GM12864 (cell line): ENCODE measurements around the gene PRKD1.
"Not testable (repeated sequence)": the region's sequence is repeated elsewhere in the genome, so short reads cannot be mapped to it uniquely, and the experiment has no call there.

Source experiments
- DNase-seq: peaks from one replicate; pipeline ENCODE4 v3.0.0-alpha.2; 2011; ENCODE audit warnings: low read depth
- H3K4me3 ChIP-seq: 2 replicates; pipeline ENCODE4 v1.5.1; 2011; ENCODE audit warnings: mild to moderate bottlenecking, low read depth, low read length, control low read depth
- TF ChIP-seq, protein P1 (sequence below): IDR thresholded peaks from 2 replicates; pipeline ENCODE4 v1.5.1; 2011; ENCODE audit warnings: low read depth, mild to moderate bottlenecking, moderate library complexity, low read length, control low read depth, inconsistent platforms; ENCODE audit errors: missing control alignments

The PRKD1 gene

DNA sequence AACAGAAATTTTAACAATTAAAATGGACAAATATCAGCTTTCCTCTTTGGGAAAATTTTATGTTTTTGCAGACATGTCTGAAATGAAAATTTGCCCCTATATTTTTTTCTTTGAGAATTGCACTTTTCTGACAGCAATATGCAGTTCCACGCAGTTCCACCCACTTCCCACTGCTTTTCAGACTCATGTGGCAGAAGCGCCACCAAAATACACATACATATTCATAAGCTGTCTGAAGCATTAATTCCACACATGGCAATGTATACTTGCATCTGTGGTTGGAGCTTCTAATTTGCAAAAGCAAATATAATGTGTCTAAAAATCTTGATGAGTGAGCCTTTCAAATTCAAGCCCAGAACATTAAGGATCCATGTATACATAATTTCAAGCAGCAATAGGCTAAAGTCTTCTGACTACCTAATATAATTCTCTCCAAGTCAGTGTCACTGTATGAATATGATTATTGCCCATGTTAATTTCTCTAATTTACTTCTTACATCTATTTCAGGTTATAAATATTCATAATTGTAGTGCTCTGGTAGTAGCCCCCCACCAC is 129.5 kb downstream of the PRKD1 start:
- TF ChIP-seq, protein P1, sequence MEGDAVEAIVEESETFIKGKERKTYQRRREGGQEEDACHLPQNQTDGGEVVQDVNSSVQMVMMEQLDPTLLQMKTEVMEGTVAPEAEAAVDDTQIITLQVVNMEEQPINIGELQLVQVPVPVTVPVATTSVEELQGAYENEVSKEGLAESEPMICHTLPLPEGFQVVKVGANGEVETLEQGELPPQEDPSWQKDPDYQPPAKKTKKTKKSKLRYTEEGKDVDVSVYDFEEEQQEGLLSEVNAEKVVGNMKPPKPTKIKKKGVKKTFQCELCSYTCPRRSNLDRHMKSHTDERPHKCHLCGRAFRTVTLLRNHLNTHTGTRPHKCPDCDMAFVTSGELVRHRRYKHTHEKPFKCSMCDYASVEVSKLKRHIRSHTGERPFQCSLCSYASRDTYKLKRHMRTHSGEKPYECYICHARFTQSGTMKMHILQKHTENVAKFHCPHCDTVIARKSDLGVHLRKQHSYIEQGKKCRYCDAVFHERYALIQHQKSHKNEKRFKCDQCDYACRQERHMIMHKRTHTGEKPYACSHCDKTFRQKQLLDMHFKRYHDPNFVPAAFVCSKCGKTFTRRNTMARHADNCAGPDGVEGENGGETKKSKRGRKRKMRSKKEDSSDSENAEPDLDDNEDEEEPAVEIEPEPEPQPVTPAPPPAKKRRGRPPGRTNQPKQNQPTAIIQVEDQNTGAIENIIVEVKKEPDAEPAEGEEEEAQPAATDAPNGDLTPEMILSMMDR: no peak
- H3K4me3 ChIP-seq: no peak overlapping the region
- no peak for DNase-seq

DNA sequence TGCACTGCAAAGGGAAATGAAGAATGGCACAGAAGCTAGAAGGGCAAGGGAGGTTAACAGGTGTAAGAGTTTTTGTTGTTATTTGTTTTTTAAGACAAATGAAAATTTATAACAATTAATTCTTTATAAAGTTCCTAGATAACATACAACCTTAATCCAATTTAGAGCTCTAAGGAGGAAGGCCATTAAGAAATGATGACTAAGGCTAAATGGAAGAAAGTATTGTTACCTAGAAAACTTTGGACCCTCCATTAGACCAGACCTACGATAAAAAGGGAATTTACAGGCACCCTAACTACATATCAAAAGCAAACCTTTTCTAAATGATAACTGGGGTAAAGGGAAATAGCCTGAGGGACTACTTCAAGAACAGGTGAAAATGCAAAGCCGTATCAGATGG is 130.8 kb downstream of the PRKD1 start:
- H3K4me3 ChIP-seq: no peak overlapping the region
- TF ChIP-seq, protein P1: no peak
- DNase-seq: no peak

DNA sequence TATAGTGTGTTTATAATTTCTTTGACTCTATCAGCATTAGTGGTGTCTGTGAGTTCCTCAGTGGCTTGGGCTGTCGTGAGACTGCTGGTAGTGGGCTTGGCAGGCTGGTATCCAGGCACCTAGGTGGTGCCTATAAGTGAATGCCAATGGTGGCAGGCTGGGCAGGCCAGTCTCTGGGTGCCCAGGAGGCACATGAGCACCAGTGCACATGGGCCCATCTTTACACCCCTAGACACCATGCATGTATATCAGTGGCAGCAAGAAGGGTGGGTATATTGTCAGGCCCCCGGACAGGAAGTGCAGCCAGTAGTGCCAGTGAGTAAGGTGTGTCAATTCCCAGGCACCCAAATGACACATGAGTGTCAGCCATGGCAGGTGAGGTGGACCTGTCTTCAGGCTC is 138.2 kb downstream of the PRKD1 start:
- no peak for DNase-seq
- TF ChIP-seq, protein P1: no peak
- no peak overlapping the region for H3K4me3 ChIP-seq

DNA sequence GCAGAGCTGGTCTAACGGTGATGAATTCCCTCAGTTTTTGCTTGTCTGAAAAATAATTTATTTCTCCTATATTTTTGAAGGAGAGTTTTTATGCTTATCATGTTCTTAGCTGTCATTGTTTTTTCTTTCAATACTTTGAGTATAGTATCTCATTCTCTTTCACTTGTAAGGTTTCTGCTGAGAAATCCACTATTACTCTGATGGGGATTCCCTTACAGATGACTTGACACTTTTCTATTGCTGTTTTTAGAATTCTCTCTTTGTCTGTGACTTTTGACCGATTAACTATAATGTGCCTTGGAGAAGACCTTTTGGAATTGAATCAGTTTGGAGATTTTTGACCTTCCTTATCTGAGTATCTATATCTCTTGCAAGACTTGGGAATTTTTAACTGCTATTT is 139.6 kb downstream of the PRKD1 start:
- TF ChIP-seq, protein P1: no peak
- H3K4me3 ChIP-seq: no peak overlapping the region
- DNase-seq: no peak

DNA sequence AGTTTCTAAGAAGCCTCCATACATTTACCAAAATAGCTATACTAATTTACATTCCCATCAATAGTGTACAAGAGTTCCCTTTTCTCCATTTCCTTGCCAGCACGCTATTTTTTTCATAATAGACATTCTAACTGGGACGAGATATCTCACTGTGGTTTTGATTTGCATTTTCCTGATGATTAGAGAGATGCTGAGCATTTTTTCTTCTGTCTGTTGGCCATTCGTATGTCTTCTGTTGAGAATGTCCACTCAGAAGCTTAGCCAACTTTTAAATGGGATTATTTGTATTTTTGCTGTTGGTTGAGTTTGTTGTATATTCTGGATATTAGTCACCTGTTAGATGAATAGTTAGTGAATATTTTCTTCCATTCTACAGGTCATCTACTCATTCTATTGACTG is 144.1 kb downstream of the PRKD1 start:
- TF ChIP-seq, protein P1: no peak
- H3K4me3 ChIP-seq: no peak overlapping the region
- DNase-seq: no peak

DNA sequence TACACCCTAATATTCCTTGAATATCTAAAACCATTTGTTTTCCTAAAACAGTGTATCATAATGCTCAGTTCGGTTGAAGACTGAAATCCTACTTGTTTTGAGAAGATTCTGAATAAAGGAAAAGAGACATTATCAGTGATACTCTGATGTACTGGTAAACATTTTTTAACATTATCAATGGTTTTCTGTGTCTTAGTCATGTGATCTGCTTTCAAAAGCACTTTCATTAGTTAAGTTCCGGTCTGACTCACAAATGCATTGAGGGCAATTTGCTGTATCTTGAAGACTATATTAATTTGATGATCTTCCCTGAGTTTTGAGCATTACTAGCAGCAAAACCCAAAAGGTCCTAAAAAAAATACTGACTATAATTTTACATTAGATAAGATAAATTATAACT is 145.6 kb downstream of the PRKD1 start:
- no peak for DNase-seq
- TF ChIP-seq, protein P1: no peak

DNA sequence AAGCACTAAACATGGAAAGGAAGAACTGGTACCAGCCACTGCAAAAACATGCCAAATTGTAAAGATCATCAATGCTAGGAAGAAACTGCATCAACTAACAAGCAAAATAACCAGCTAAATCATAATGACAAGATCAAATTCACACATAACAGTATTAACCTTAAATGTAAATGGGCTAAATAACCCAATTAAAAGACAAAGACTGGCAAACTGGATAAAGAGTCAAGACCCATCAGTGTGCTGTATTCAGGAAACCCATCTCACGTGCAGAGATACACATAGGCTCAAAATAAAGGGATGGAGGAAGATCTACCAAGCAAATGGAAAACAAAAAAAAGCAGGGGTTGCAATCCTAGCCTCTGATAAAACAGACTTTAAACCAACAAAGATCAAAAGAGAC is 150.5 kb downstream of the PRKD1 start:
- not testable (repeated sequence) for H3K4me3 ChIP-seq, DNase-seq

More for the DNA sequence above, 145.6 kb downstream of the PRKD1 start:
- H3K4me3 ChIP-seq: no peak overlapping the region
